Stimulated activated CD4-positive, alpha-beta T cell treated with anti-CD3 and anti-CD28 coated beads, Interleukin-15, amount 100 ng/mL, for 48 hours (primary cell): ENCODE measurements around the gene GALNT4.

Experiments
- DNase-seq, 2 donors: peaks; one replicate each; pipeline ENCODE4 v3.0.0-alpha.2; 2020; ENCODE audit warnings: low read depth in 2 of 2

The GALNT4 gene

GRCh38 chr12:89529738-89530137 lies 5.1 kb upstream of the GALNT4 start:
- no peak for DNase-seq

GRCh38 chr12:89528434-89528833 lies 3.8 kb upstream of the GALNT4 start:
- DNase-seq = no peak

- DNase-seq = peak; percentile 58 to 64
These were observed 1.5 kb upstream of the GALNT4 start, which contains the start of gene POC1B for GRCh38 chr12:89525824-89526770. Gene POC1B, minus strand, starts transcription at chr12:89526047. Its CDS starts 152 bp downstream, at chr12:89525895.

- peak; percentile 10 to 25 for DNase-seq
These were observed 768 bp upstream of the GALNT4 start for GRCh38 chr12:89525305-89525823.

- DNase-seq = no peak
These were observed 604 bp downstream of the GALNT4 start for GRCh38 chr12:89523843-89524540.

GRCh38 chr12:89523393-89523792 lies 1.2 kb downstream of the GALNT4 start:
- DNase-seq = no peak

- DNase-seq = no peak
These were observed 3.0 kb downstream of the GALNT4 start for GRCh38 chr12:89521364-89522223.

- DNase-seq = no peak
These were observed 6.9 kb downstream of the GALNT4 start for GRCh38 chr12:89517720-89518119.

GRCh38 chr12:89516633-89517032 lies 8.0 kb downstream of the GALNT4 start:
- DNase-seq = no peak

- no peak for DNase-seq
These were observed 9.8 kb downstream of the GALNT4 start for GRCh38 chr12:89514751-89515150.

GRCh38 chr12:89513544-89513943 lies 11.1 kb downstream of the GALNT4 start:
- DNase-seq = no peak

- no peak for DNase-seq
These were observed 17.4 kb downstream of the GALNT4 start for GRCh38 chr12:89507015-89507824.

GRCh38 chr12:89506050-89506449 lies 18.5 kb downstream of the GALNT4 start:
- no peak for DNase-seq

- no peak for DNase-seq
These were observed 19.8 kb downstream of the GALNT4 start for GRCh38 chr12:89504560-89505346.

- no peak for DNase-seq
These were observed 22.8 kb downstream of the GALNT4 start for GRCh38 chr12:89501793-89502192.

GRCh38 chr12:89499857-89500256 lies 24.7 kb downstream of the GALNT4 start:
- no peak for DNase-seq

GRCh38 chr12:89497467-89497866 lies 27.1 kb downstream of the GALNT4 start:
- DNase-seq = no peak

GRCh38 chr12:89497005-89497404 lies 27.6 kb downstream of the GALNT4 start:
- no peak for DNase-seq

- peak; percentile 31 to 45 for DNase-seq
These were observed 30.0 kb downstream of the GALNT4 start for GRCh38 chr12:89494411-89495231.
